HUES64 (cell line): Measurements from ENCODE around the gene KBTBD6.
"Not testable (repeated sequence)": the region's sequence is repeated elsewhere in the genome, so short reads cannot be mapped to it uniquely, and the experiment has no call there.

ENCODE experiments used
- H3K27ac ChIP-seq: 2 replicates; pipeline ENCODE4 v1.7.0; 2013; ENCODE audit warnings: low read depth, low read length, inconsistent platforms
- H3K27me3 ChIP-seq: 2 replicates; pipeline ENCODE4 v1.6.1; 2013; ENCODE audit warnings: mild to moderate bottlenecking, low read length; ENCODE audit not compliant: insufficient read depth
- H3K36me3 ChIP-seq: 2 replicates; pipeline ENCODE4 v1.6.1; 2013; ENCODE audit warnings: mild to moderate bottlenecking, low read length; ENCODE audit not compliant: insufficient read depth
- H3K4me1 ChIP-seq: 2 replicates; pipeline ENCODE4 v1.6.1; 2013; ENCODE audit warnings: mild to moderate bottlenecking, low read length, moderate library complexity; ENCODE audit not compliant: insufficient read depth
- H3K4me3 ChIP-seq: 2 replicates; pipeline ENCODE4 v1.5.1; 2013; ENCODE audit warnings: mild to moderate bottlenecking, low read length, moderate library complexity
- H3K9ac ChIP-seq: 2 replicates; pipeline ENCODE4 v1.6.1; 2013; ENCODE audit warnings: mild to moderate bottlenecking, low read depth, low read length
- H3K9me3 ChIP-seq: 2 replicates; pipeline ENCODE4 v1.6.1; 2013; ENCODE audit warnings: low read depth, low read length; ENCODE audit not compliant: insufficient read depth
- WGBS: fragments of 150-250, 120-280 bp; methylation state at CpG from one replicate; pipeline ENCODE4 v1.1.7; 2013; ENCODE audit warnings: missing lambda C conversion rate; 5-methylcytosine and 5-hydroxymethylcytosine counted together

KBTBD6 gene

GRCh38 chr13:41095681-41096080, 36.9 kb downstream of the KBTBD6 start:
- not testable (repeated sequence) for H3K9me3 ChIP-seq, H3K4me3 ChIP-seq, H3K27ac ChIP-seq, H3K27me3 ChIP-seq, H3K36me3 ChIP-seq, H3K4me1 ChIP-seq, H3K9ac ChIP-seq
- 90% methylated on average over 1 of the region's 2 CpGs for WGBS

GRCh38 chr13:41085961-41086585, 46.5 kb downstream of the KBTBD6 start:
- H3K27me3 ChIP-seq, result no peaks in the 10 kb centered on the region
- WGBS, result 39% methylated on average over 2 of the region's 2 CpGs
- no peak overlapping the region for H3K27ac ChIP-seq
- no peak overlapping the region for H3K4me3 ChIP-seq
- H3K9ac ChIP-seq, result no peak overlapping the region
- peaks cover 38% of the 10 kb centered on the region for H3K36me3 ChIP-seq
- no peaks in the 10 kb centered on the region for H3K9me3 ChIP-seq
- peaks cover 14% of the 10 kb centered on the region for H3K4me1 ChIP-seq

- H3K4me1 ChIP-seq, result no peaks in the 10 kb centered on the region
- H3K36me3 ChIP-seq, result peaks cover 89% of the 10 kb centered on the region
- H3K27ac ChIP-seq, result no peak overlapping the region
- no peaks in the 10 kb centered on the region for H3K9me3 ChIP-seq
- no peak overlapping the region for H3K9ac ChIP-seq
- 94% methylated on average over 3 of the region's 4 CpGs for WGBS
- H3K27me3 ChIP-seq, result no peaks in the 10 kb centered on the region
- no peak overlapping the region for H3K4me3 ChIP-seq
Measured at GRCh38 chr13:41079725-41080124, 52.9 kb downstream of the KBTBD6 start.
